ENCODE data around the gene TMOD2. TPM values are rescaled to one million over a fixed set of nuclear protein-coding genes. Genes with fewer than 3 reads are reported as not detected.

TMOD2 gene
- total and polyA plus RNA-seq, 2 of the 8 experiments (the other 6 are each of a cell fraction or from before 2014, with no cell fraction given) = 0.80 to 6.5 TPM

DNA sequence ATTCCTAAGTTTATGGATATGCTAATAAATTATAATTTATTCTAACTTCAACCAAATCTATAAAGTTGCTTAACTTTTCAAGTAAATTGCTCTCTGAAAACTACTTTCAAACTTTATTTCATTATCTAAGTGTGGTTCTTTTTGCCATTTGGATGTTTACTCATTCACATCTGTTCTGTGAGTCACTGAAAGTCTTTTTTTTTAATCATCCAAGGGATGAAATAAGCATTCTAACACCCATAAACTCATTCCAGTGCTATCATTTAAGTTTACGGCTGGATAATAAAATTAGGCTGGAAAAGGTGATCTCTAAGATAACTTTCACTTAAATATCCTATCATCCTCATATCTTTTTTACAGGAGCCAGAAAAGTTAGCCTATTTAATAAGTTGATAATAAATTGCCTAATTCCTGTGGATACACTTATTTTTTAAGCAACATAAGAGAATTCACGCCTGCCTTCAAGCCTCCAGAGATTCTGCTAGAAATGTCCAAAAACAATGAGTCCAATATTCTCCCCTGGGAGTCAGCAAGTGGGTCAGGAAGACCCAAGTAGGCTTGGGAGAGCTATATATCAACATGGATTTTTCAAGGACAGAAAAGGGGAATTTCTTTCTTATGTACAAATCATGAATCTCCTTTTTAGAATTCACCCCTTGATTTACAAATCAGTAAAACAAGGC is 44.3 kb upstream of the TMOD2 start:
- H3K4ac ChIP-seq (replicated peaks; ENCODE audit: insufficient read length, low read depth, low read length) = no peak overlapping the region
- H4K20me1 ChIP-seq (replicated peaks in 1 of 2; ENCODE audit: control insufficient read depth in 1 of 2, insufficient read depth in 2 of 2, low read length in 2 of 2) = peaks cover 0 to 2% of the 10 kb centered on the region in 2 experiments
- H3K4me2 ChIP-seq (ENCODE audit: insufficient read depth in 1 of 2, low read depth in 2 of 2, low read length in 2 of 2) = no peak overlapping the region
- H3K56ac ChIP-seq (replicated peaks; ENCODE audit: insufficient read length, low read depth, low read length) = no peak overlapping the region
- H3K36me3 ChIP-seq (ENCODE audit: control insufficient read depth in 2 of 4, insufficient read depth in 4 of 4, low read length in 3 of 4) = peaks cover 0 to 3% (median 0%) of the 10 kb centered on the region in 4 experiments; a peak in 2 of 8 replicates
- no peak overlapping the region for H4K5ac ChIP-seq (ENCODE audit: insufficient read length, low read depth, low read length)
- no peaks in the 10 kb centered on the region for H3K79me2 ChIP-seq (ENCODE audit: control insufficient read depth in 1 of 2, insufficient read depth in 2 of 2, low read length in 2 of 2)
- H3K9me3 ChIP-seq (ENCODE audit: insufficient read depth in 2 of 2, low read depth in 1 of 2, low read length in 1 of 2) = no peaks in the 10 kb centered on the region
- H4K91ac ChIP-seq (replicated peaks; ENCODE audit: insufficient read length, low read length) = no peak overlapping the region
- H2BK20ac ChIP-seq (ENCODE audit: low read length) = no peak overlapping the region
- no peak overlapping the region for H2AFZ ChIP-seq (ENCODE audit: low read length)
- no peak overlapping the region for H3K14ac ChIP-seq (ENCODE audit: insufficient read length)
- CTCF ChIA-PET (ENCODE audit: partially characterized antibody) = interaction anchor here (0.6 to 2.2 kb wide), 5 partner anchors 9 to 457 kb away, joined by 3 to 6 read pairs (median 5); no protein-coding TSS in a partner anchor
- WGBS, 2 experiments (ENCODE audit: extremely low coverage in 1 of 2, insufficient coverage in 1 of 2, insufficient read length in 1 of 2, insufficient replicate concordance in 2 of 2, low coverage in 1 of 2, low lambda C conversion rate in 2 of 2, missing lambda C conversion rate in 1 of 2) = 92% methylated on average over 2 of the region's 2 CpGs; no CpG with 5 or more reads in 1 of the 2 experiments
- no peak overlapping the region for H4K8ac ChIP-seq (ENCODE audit: extremely low read depth, insufficient read depth, low read length)
- H3K23me2 ChIP-seq (ENCODE audit: low read depth, low read length) = no peaks in the 10 kb centered on the region
- H2BK12ac ChIP-seq (ENCODE audit: low read depth, low read length) = no peak overlapping the region
- H3K27ac ChIP-seq (ENCODE audit: low read depth, low read length) = no peak overlapping the region
- H2BK120ac ChIP-seq (replicated peaks; ENCODE audit: low read depth, low read length) = no peak overlapping the region
- H3K4me3 ChIP-seq (ENCODE audit: extremely low read depth in 1 of 4, insufficient read depth in 2 of 4, low read depth in 3 of 4, low read length in 4 of 4) = no peak overlapping the region
- H3K4me1 ChIP-seq (replicated peaks in 1 of 4; ENCODE audit: control insufficient read depth in 3 of 4, insufficient read depth in 4 of 4, low read length in 3 of 4) = no peaks in the 10 kb centered on the region
- no peak overlapping the region for H2AK5ac ChIP-seq (ENCODE audit: low read depth, low read length)
- no peak overlapping the region for H2BK15ac ChIP-seq (ENCODE audit: low read length)
- FAIRE-seq (no peak), DNase-seq (ENCODE audit: low read depth in 1 of 2, low spot score in 2 of 2) (no peak)
- no peak overlapping the region for H3K18ac ChIP-seq (ENCODE audit: extremely low read depth, low read length)
- H3K79me1 ChIP-seq (ENCODE audit: low read depth, low read length) = no peaks in the 10 kb centered on the region
- H3K27me3 ChIP-seq (replicated peaks in 1 of 4; ENCODE audit: control insufficient read depth in 3 of 4, extremely low read depth in 1 of 4, insufficient read depth in 3 of 4, low read length in 3 of 4) = no peaks in the 10 kb centered on the region
- H3K23ac ChIP-seq (ENCODE audit: insufficient read length) = no peak overlapping the region
- no peak overlapping the region for H3K9ac ChIP-seq (replicated peaks in 1 of 4; ENCODE audit: extremely low read depth in 1 of 4, low read depth in 3 of 4, low read length in 3 of 4)
- POLR2A ChIA-PET (ENCODE audit: partially characterized antibody) = no interaction called here
- no peak overlapping the region for H2BK5ac ChIP-seq (ENCODE audit: low read depth, low read length)
- TF ChIP-seq SP4 (IDR thresholded peaks at IDR 0.05; ENCODE audit: low read length) (no peak), CEBPB (IDR thresholded peaks at IDR 0.05; ENCODE audit: low read depth, low read length) (no peak), RXRA (IDR thresholded peaks at IDR 0.05; ENCODE audit: insufficient read depth, low read depth, low read length) (no peak), EGR1 (IDR thresholded peaks at IDR 0.05; ENCODE audit: borderline replicate concordance, low read depth, low read length) (no peak), SIRT6 (IDR thresholded peaks at IDR 0.05; ENCODE audit: low read length) (no peak), SUZ12 (IDR thresholded peaks at IDR 0.05; ENCODE audit: low read length) (no peak), BACH1 (IDR thresholded peaks at IDR 0.05; ENCODE audit: low read length) (no peak), GTF2F1 (IDR thresholded peaks at IDR 0.05; ENCODE audit: borderline replicate concordance, low read depth, low read length) (no peak), TBP (IDR thresholded peaks at IDR 0.05; ENCODE audit: low read depth, low read length) (no peak), NRF1 (IDR thresholded peaks at IDR 0.05; ENCODE audit: low read depth, low read length) (no peak)
- TF ChIP-seq, protein P1, sequence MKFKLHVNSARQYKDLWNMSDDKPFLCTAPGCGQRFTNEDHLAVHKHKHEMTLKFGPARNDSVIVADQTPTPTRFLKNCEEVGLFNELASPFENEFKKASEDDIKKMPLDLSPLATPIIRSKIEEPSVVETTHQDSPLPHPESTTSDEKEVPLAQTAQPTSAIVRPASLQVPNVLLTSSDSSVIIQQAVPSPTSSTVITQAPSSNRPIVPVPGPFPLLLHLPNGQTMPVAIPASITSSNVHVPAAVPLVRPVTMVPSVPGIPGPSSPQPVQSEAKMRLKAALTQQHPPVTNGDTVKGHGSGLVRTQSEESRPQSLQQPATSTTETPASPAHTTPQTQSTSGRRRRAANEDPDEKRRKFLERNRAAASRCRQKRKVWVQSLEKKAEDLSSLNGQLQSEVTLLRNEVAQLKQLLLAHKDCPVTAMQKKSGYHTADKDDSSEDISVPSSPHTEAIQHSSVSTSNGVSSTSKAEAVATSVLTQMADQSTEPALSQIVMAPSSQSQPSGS (IDR thresholded peaks at IDR 0.05; ENCODE audit: low read length) = no peak
- TF ChIP-seq, protein P2, sequence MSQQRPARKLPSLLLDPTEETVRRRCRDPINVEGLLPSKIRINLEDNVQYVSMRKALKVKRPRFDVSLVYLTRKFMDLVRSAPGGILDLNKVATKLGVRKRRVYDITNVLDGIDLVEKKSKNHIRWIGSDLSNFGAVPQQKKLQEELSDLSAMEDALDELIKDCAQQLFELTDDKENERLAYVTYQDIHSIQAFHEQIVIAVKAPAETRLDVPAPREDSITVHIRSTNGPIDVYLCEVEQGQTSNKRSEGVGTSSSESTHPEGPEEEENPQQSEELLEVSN (IDR thresholded peaks at IDR 0.05) = no peak

Data from H1 (cell line).